MM.1S (cell line): ENCODE measurements around the gene BCL2A1.

Experiments
- DNase-seq: peaks from one replicate; pipeline ENCODE4 v3.0.0-alpha.2; 2015
- H2AFZ ChIP-seq: fragments of 300-600 bp; sonication (generic); 2 replicates; pipeline ENCODE4 v1.6.0; 2016; ENCODE audit warnings: antibody characterized with exemption, low read length
- H3F3A ChIP-seq: fragments of 300-600 bp; sonication (generic); 2 replicates; pipeline ENCODE4 v1.6.1; 2016; ENCODE audit warnings: mild to moderate bottlenecking, antibody characterized with exemption, low read length, moderate library complexity, mixed read lengths; ENCODE audit not compliant: insufficient read depth
- H3K27ac ChIP-seq: fragments of 300-600 bp; sonication (generic); 2 replicates; pipeline ENCODE4 v1.5.1; 2016; ENCODE audit warnings: mild to moderate bottlenecking, low read length
- H3K27me3 ChIP-seq: fragments of 300-600 bp; sonication (generic); replicated peaks from 2 replicates; pipeline ENCODE4 v1.6.0; 2016; ENCODE audit warnings: low read length; ENCODE audit not compliant: insufficient read depth
- H3K36me3 ChIP-seq: fragments of 300-600 bp; sonication (generic); replicated peaks from 2 replicates; pipeline ENCODE4 v1.6.1; 2016; ENCODE audit warnings: mild to moderate bottlenecking, low read length, mixed read lengths; ENCODE audit not compliant: insufficient read depth
- H3K4me1 ChIP-seq: fragments of 300-600 bp; sonication (generic); 2 replicates; pipeline ENCODE4 v1.6.1; 2016; ENCODE audit warnings: low read length, mixed read lengths
- H3K4me2 ChIP-seq: fragments of 300-600 bp; sonication (generic); 2 replicates; pipeline ENCODE4 v1.6.0; 2016; ENCODE audit warnings: low read depth, low read length
- H3K4me3 ChIP-seq: fragments of 300-600 bp; sonication (generic); 2 replicates; pipeline ENCODE4 v1.5.1; 2016; ENCODE audit warnings: low read length, mixed read lengths
- H3K79me2 ChIP-seq: fragments of 300-600 bp; sonication (generic); 2 replicates; pipeline ENCODE4 v1.6.1; 2016; ENCODE audit warnings: mixed run types, low read length, mixed read lengths
- H3K9ac ChIP-seq: fragments of 300-600 bp; sonication (generic); 2 replicates; pipeline ENCODE4 v1.6.1; 2016; ENCODE audit warnings: low read length, mixed read lengths
- H3K9me2 ChIP-seq: fragments of 300-600 bp; sonication (generic); replicated peaks from 2 replicates; pipeline ENCODE4 v1.6.1; 2016; ENCODE audit warnings: mild to moderate bottlenecking, low read length, mixed read lengths; ENCODE audit not compliant: insufficient read depth
- H3K9me3 ChIP-seq: fragments of 300-600 bp; sonication (generic); replicated peaks from 2 replicates; pipeline ENCODE4 v1.6.1; 2016; ENCODE audit warnings: mild to moderate bottlenecking, low read length, mixed read lengths; ENCODE audit not compliant: insufficient read depth
- H4K20me1 ChIP-seq: fragments of 300-600 bp; sonication (generic); 2 replicates; pipeline ENCODE4 v1.6.1; 2016; ENCODE audit warnings: mild to moderate bottlenecking, low read length, moderate library complexity, mixed read lengths; ENCODE audit not compliant: insufficient read depth
- EZH2 ChIP-seq: fragments of 300-600 bp; sonication (generic); optimal IDR thresholded peaks from 2 replicates; pipeline ENCODE3; 2017; ENCODE audit warnings: low read depth, mild to moderate bottlenecking, antibody characterized with exemption, low read length, mixed read lengths
- EZH2phosphoT487 ChIP-seq: fragments of 300-600 bp; sonication (generic); IDR thresholded peaks from 2 replicates; pipeline ENCODE4 v1.6.1; 2018; ENCODE audit warnings: antibody characterized with exemption, low read length
- TF ChIP-seq, protein P1 (sequence below): fragments of 300-600 bp; sonication (generic); IDR thresholded peaks from 2 replicates; pipeline ENCODE4 v1.5.1; 2016; ENCODE audit warnings: antibody characterized with exemption, low read length, mixed read lengths

The BCL2A1 gene

DNA sequence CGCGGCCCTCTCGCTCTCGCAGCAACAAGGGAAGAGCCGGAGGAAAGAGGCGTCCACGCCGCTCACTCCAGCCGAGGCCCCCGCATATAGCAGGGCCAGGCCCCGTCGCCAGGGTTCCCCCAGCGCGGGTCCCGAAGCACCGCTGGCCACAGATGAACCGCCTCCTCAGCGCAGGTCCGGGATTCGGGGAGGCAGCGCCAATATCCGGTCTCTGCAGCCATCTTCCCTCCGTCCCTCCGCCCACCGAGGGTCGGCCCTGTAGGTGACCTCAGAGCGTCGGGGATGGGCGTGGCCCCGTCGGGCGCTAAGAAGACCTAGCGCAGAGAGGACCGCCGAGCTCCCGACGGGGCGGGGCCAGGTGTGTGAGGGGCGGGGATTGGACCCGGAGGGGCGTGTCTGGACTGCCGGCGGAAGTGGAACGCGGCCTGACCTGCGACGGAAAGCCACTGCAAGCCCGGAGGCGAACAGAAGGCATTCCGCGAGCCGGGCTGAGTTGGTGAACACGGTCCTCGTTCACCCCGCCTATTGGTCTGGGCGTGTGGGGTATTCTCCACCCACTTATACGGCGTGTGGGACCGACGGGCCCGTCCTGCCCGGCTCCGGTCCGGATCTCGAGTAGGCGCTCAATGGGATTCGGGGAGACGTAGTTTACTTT is 47.4 kb downstream of the BCL2A1 start:
- Histone ChIP-seq H3K4me2 (peak overlapping the region; percentile 95; the same call in 1 of the 2 replicates), H3F3A (peaks cover 9% of the 10 kb centered on the region), H2AFZ (peak overlapping the region; percentile 91), H4K20me1 (no peaks in the 10 kb centered on the region), H3K9ac (peak overlapping the region; percentile 84), H3K27ac (peak overlapping the region; percentile 86), H3K4me1 (peaks cover 6% of the 10 kb centered on the region; the same call in 1 of the 2 replicates), H3K4me3 (peak overlapping the region; percentile 89), H3K79me2 (peaks cover 23% of the 10 kb centered on the region), H3K9me2 (no peaks in the 10 kb centered on the region), H3K9me3 (no peaks in the 10 kb centered on the region), H3K36me3 (peaks cover 8% of the 10 kb centered on the region), H3K27me3 (no peaks in the 10 kb centered on the region)
- TF ChIP-seq, protein P1, sequence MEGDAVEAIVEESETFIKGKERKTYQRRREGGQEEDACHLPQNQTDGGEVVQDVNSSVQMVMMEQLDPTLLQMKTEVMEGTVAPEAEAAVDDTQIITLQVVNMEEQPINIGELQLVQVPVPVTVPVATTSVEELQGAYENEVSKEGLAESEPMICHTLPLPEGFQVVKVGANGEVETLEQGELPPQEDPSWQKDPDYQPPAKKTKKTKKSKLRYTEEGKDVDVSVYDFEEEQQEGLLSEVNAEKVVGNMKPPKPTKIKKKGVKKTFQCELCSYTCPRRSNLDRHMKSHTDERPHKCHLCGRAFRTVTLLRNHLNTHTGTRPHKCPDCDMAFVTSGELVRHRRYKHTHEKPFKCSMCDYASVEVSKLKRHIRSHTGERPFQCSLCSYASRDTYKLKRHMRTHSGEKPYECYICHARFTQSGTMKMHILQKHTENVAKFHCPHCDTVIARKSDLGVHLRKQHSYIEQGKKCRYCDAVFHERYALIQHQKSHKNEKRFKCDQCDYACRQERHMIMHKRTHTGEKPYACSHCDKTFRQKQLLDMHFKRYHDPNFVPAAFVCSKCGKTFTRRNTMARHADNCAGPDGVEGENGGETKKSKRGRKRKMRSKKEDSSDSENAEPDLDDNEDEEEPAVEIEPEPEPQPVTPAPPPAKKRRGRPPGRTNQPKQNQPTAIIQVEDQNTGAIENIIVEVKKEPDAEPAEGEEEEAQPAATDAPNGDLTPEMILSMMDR: no peak
- TF ChIP-seq EZH2phosphoT487: no peak
- TF ChIP-seq EZH2: no peak
- peak; percentile 99 for DNase-seq

DNA sequence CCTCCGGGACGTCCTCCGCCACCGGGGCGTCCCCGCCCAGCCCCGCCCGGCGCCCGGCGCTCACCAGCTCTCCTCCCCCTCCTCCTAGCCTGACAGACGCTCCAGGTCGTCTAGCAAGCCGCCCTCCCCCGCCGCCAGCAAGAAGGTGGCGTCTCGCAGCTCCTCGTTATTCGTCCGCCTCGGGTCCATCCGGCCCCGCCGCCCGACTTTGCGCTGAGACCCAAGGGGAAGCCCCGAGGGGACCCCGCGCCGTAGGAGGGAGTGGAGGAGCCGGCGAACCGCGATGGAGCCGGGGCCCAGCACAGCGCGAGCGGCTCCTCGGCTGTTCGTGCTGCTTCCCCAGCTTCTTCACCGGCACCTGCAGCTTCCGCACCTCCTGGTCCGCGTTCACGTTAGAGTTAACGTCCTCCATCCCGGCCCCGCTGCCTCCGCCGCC is 47.9 kb downstream of the BCL2A1 start:
- DNase-seq: peak; percentile 74
- TF ChIP-seq EZH2phosphoT487: no peak
- TF ChIP-seq, protein P1: no peak
- TF ChIP-seq EZH2: no peak
- no peaks in the 10 kb centered on the region for H3K9me3 ChIP-seq

DNA sequence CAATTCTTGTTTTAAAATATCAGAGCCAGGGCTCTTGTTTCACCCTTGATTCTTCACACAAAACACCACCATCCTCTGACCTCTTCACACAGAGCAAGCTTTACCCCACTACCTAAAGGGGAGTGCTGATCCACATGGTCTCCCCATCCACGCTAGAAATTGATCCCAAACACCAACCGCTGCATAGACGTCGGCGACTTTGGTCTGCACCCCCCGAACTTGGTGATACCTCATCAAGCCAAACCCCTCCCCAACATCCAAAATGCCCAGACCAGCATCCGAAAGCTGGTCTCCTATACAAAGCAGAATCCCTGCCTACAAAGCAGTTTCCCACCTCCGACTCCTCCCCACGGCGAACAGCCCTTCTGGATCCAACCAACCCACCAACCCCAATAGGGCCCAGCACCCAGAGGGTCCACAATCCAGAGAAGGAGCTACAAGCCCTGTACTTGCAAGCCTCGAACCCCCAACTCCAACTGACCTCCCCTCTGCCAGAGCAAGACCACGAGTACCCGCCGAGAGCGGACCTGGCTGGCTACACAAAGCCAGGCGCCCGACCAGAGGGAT is 48.4 kb downstream of the BCL2A1 start:
- Histone ChIP-seq H3K9me2 (no peaks in the 10 kb centered on the region), H3F3A (peaks cover 9% of the 10 kb centered on the region), H3K4me3 (peak overlapping the region; percentile 89), H3K79me2 (peaks cover 23% of the 10 kb centered on the region), H3K36me3 (peaks cover 8% of the 10 kb centered on the region), H3K9ac (peak overlapping the region; percentile 84; the same call in 1 of the 2 replicates), H3K27ac (peak overlapping the region; percentile 86; the same call in 1 of the 2 replicates), H2AFZ (peak overlapping the region; percentile 91), H4K20me1 (no peaks in the 10 kb centered on the region), H3K4me1 (peaks cover 6% of the 10 kb centered on the region; the same call in 1 of the 2 replicates), H3K27me3 (no peaks in the 10 kb centered on the region), H3K4me2 (peak overlapping the region; percentile 95), H3K9me3 (no peaks in the 10 kb centered on the region)
- DNase-seq: no peak
- no peak for TF ChIP-seq EZH2
- TF ChIP-seq EZH2phosphoT487: no peak
- TF ChIP-seq, protein P1: no peak

More for the DNA sequence above, 47.9 kb downstream of the BCL2A1 start:
- no peaks in the 10 kb centered on the region for H3K9me2 ChIP-seq
- H3K4me2 ChIP-seq: peak overlapping the region; percentile 95
- no peaks in the 10 kb centered on the region for H3K27me3 ChIP-seq
- H2AFZ ChIP-seq: peak overlapping the region; percentile 91
- peaks cover 6% of the 10 kb centered on the region; the same call in 1 of the 2 replicates for H3K4me1 ChIP-seq
- H3F3A ChIP-seq: peaks cover 9% of the 10 kb centered on the region
- no peaks in the 10 kb centered on the region for H4K20me1 ChIP-seq
- peak overlapping the region; percentile 84 for H3K9ac ChIP-seq
- peaks cover 23% of the 10 kb centered on the region for H3K79me2 ChIP-seq
- H3K4me3 ChIP-seq: peak overlapping the region; percentile 89
- peaks cover 8% of the 10 kb centered on the region for H3K36me3 ChIP-seq
- H3K27ac ChIP-seq: peak overlapping the region; percentile 86
